Measurements from ENCODE around the gene BAHCC1.

Gene BAHCC1

DNA sequence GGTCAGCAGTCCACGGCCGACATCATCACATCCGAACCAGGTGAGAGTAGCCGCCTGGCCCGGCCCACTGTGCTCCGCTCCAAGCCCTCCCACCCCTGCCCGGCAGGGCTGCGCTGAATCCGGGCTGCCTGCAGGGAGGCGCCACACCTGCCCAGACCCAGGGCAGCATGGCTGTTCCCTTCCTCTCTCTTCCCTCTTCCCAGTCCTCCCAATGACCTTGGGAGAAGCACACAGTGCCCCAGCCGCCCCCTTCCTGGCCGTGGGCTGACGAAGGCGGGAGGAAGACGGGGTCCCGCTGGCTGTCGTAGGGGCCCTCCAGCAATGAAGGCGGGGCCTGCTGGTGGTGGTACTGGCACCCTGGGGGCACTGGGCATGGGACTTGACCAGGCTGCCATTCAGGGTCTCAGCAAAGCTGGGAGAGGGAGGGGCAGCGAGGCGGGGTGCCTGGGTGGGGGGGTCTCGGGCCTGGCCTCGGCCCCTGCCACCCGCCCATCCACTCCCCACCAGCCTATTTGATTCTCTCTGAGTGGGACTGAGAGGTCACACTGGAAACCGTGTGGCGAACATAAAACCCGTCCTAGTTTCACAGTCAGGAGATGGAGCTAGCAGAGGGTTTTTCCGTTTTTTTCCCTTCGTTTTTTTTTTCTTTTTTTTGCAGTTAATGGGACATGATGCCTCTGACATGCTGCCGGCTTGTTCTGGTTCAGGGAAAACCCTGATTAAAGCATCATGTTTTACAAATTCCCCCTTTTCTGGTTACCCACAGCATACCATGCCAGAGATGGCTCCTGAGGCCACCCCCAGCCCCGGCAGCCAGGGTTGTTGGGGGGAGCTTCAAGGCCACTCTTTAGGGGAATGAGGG is 50.6 kb downstream of the BAHCC1 start:
- DNase-seq: no peak

DNA sequence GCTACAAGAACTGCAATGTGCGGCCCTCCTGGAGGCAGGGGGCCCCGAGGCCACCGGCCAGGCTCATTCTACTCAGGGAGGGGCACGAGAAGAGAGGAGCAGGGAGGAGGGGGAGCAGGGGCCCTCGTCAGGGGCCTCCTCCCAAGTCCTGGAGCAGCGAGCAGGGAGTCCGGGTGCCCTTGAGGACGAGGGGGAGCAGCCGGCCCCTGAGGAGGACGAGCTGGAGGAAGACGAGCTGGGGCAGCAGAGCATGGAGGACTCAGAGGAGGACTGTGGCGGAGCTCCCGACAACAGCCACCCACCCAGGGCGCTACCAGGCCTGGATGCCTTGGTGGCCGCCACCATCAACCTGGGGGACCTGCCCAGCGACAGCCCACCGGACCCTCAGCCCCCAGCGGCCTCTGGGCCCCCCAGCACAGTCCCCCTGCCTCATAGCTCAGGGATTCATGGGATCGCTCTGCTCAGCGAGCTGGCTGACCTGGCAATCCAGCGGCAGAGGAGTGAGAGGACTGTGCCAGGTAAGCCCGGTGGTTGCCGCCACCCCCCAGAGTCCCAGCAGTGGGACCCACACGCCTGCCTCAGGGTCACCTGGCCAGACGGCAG is 52.2 kb downstream of the BAHCC1 start:
- no peak for DNase-seq

DNA sequence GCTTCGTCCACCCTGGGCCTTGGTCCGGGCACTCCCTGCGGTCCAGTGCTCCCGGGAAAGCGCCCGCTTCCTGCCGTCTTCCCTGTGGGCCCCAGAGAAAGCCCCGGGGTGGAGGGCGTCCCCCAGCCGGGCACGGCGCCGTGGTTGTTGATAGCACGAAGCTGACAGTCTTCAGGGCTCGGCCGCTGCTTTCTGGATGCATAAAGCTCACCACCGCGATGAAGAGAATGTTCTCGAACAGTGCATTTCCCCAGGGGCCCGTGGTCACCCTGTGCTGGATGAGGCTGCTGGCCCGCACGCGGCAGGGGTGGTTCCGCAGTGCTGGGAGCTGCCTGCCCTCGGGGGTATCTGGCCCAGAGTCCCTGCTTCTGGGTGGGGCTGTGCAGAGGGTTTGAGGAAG is 53.2 kb downstream of the BAHCC1 start:
- DNase-seq: no peak

DNA sequence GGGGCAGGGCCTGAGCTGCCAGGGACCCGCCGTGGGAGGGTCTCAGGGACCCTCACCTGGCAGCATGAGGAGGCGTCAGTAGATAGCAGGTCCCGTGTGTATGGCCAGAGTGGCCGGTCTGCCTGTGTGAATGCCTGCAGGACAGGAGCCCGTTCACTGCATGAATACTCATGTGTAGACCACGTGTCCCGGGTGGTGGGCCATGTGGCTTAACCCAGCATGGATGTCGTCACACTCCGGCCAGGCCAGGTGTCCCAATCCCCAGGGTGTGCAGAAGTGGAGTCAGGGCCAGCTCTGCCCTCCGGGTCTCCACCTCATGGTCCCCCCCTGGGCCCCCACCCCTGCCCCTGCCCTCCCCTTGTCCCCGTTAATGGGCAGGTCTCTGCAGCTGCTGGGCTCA is 53.7 kb downstream of the BAHCC1 start:
- no peak for DNase-seq

DNA sequence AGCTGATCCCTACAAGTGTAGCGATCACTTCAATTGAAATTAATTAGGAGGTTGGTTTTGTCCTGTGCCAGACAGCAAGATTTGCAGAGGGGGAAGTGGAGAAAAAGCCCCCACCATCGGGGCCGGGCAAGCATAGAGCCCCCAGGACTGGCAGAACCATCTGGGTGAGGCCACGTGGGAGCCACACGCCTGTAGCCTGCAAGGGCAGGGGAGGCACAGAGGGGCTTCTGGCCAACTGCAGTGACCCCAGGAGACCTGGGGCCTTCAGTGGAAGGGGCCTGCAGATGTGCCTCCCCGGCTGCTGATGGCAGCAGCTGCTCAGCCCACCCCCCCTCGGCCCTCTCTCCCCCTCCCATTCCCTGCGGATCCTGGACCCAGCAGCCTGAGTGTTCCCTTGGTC is 54.1 kb downstream of the BAHCC1 start:
- no peak for DNase-seq

DNA sequence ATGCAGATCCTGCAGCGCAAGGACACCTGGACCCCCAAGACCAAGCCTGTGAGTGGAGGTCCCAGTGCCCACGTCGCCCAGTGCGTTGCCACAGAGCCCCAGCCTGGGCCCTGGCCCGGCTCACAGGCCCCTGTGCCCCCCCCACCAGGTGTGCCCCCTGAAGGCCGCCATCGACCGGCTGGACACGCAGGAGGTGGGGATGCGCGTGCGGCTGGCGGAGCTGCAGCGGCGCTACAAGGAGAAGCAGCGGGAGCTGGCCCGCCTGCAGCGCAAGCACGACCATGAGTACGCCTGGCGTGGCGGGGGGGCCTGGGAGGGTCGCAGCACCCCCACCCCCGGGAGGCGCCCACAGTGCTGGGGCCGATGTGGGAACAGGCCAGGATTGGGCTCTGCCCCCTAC is 56.6 kb downstream of the BAHCC1 start:
- no peak for DNase-seq

DNA sequence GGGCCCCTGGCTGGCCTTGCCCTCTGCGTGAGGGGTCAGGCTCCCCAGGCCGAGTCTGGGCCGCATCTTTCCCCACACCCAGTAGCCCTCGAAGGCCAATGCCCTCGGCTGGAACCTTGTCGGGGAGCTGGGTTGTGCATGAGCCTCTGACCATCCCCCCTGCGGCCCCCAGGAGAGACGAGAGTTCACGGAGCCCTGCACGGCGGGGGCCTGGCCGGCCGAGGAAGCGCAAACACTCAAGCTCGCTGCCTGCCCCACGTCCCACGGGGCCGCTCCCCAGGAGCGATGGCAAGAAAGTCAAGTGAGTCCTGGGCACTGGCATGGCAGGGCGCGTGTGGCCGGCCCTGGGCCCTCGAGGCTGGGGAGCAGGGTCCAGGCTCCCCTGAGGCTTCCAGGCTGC is 57.3 kb downstream of the BAHCC1 start:
- DNase-seq: no peak

DNA sequence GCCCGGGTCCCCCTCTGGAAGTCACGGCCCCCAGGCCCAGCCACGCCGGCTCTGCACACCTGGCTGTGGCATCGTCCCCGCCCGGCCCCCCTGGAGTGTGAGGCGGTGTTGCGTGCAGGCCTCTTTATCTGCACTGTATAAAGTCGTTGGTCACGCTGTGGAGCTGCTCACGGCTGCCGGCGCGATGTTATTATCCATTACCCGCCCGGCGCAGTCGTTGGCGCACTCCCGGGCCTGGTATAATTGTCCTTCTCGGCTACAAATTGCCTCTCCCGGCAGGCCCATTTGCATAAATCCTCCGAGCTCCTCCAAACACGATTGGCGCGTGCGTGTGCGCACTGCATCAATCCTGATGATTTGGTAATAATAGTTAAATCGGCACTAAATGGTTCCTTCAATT is 57.8 kb downstream of the BAHCC1 start:
- no peak for DNase-seq

DNA sequence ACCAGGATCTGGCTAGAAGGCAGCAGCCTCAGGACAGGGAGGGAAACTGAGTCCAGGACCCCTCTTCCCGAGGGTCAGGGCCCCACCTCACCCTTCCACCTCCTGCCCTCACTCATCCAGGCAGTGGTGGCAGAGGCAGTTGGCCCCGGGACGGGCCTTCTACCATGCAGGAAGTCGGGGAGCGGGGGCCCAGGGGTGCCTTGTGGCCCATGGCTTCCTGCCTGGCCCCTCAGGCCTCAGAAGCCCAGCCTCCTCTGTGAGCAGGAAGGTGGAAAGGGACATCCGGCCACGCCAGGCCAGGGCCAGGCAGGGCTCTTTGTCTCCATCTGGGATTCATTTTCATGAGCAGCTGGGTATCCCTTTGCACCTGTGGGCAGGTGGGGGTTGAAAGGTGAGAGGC is 58.5 kb downstream of the BAHCC1 start:
- DNase-seq: no peak

DNA sequence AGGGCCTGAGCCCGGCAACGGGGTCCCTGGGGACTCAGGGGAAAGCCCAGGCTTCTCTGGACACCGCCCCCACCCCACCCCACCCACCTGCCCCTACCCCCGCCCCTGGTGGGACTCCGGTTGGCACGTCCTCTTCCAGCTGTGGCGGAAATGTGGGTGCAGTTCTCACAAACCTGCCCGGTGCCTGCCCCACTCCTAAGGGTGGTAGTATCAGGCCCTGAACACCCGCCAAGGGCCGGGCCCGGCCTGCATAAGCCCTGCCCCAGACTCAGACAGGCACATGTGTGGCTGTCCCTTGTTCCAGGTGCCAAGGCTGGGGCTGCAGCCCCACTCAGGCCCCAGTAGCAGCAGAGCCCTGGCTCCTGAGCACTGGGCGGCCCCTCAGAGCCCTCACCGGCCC is 59.2 kb downstream of the BAHCC1 start:
- DNase-seq: no peak

DNA sequence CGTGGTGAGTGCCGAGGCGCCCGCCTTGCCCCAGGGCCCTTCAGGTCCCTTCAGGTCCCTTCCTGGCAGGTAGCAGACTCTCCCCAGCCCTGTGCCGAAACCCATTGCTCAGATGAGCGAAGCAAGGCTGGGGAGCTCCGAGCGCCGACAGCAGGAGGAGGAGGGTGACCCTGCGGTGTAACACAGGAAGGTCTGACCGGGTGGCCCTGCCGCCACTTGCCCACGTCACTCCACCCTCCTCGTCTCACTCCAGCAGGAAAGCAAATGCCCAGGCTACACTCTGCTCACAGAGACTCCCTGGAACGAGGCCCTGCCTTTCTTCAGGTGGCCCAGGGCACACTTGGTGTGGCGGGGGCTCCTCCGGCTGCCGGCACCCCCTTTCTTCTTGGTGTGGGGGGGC is 60.1 kb downstream of the BAHCC1 start:
- DNase-seq: no peak

DNA sequence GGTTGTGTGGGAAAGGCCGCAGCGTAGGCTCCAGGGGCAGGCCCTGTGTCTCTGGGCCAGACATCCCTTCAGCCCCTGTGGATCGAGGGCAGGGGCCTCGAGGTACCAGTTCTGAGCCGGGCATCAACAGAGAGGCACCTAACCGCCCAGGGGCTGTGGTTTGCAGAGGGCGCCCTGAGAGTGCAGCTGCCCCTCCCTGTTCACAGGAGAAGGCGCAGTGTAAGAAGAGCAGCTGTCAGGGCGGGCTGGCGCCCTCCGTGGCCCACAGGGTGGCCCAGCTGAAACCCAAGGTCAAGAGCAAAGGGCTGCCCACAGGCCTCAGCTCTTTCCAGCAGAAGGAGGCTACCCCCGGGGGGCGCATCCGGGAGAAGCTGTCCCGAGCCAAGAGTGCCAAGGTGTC is 60.8 kb downstream of the BAHCC1 start:
- no peak for DNase-seq

DNA sequence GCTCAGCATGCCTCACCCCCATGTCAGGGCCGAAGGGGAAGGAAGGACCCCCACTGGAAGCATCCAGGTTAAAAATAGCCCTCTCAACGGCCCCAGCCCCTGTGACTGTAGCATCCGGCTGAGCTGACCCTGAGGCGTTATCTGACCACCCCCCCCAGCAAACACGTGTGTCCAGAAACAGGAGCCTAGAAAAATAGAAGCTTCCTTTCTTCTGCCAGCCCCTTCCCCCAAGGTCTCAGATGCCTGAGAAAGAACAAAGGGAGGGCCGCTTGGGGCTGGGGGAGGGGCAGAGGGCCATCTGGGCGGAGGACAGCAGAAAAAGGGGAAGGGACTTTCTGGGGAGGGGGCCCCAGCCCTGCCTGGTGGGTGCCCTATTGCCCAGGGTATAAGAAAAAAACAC is 61.5 kb downstream of the BAHCC1 start:
- no peak for DNase-seq

DNA sequence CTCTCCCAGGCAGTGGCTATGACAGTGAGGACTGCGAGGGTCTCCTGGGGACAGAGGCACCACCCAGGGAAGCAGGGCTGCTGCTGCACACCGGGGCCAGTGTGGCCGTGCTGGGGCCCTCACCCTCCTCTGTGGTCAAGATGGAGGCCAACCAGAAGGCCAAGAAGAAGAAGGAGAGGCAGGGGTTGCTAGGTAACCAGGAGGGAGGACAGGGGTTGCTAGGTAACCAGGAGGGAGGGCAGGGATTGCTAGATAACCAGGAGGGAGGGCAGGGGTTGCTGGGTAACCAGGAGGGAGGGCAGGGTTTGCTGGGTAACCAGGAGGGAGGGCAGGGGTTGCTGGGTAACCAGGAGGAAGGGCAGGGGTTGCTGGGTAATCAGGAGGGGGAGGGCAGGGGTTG is 62.1 kb downstream of the BAHCC1 start:
- no peak for DNase-seq

DNA sequence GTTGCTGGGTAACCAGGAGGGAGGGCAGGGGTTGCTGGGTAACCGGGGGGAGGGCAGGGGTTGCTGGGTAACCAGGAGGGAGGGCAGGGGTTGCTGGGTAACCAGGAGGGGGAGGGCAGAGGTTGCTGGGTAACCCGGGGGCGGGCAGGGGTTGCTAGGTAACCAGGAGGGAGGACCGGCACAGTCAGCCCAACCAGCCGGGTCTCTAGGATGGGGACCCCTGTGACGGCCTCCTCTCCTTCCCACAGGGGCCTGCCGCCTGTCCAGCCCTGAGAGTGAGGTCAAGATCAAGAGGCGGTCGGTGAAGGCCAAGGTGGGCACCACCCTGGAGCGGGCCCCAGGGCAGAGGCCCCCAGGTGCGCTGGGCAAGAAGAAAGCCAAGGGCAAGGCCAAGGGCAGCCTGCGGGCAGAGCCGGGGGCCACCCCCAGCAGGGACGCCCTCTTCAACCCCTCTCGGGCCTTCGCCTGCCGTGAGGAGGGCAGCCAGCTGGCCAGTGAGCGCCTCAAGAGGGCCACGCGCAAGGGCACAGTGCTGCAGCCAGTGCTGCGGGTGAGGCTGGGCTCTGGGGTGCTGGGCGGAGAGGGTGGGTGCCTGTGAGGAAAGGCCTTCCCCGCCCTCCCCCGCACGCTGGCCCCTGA is 62.8 kb downstream of the BAHCC1 start:
- DNase-seq: no peak

DNA sequence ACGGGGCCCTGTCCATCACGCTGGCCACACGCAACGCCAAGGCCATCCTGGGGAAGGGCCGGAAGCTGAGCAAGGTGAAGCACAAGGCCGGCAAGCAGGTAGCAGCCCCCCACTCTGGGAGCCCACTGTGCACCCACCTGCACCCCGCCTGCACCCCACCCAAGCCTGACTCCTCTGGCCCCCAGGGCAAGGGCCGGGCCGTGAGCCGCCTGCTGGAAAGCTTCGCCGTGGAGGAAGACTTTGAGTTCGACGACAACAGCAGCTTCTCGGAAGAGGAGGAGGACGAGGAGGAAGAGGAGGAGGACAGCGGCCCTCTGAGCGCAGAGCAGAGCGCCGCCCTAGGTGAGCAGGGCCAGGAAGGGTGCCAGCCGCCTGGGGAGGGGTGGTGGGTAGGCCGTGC is 63.4 kb downstream of the BAHCC1 start:
- no peak for DNase-seq

DNA sequence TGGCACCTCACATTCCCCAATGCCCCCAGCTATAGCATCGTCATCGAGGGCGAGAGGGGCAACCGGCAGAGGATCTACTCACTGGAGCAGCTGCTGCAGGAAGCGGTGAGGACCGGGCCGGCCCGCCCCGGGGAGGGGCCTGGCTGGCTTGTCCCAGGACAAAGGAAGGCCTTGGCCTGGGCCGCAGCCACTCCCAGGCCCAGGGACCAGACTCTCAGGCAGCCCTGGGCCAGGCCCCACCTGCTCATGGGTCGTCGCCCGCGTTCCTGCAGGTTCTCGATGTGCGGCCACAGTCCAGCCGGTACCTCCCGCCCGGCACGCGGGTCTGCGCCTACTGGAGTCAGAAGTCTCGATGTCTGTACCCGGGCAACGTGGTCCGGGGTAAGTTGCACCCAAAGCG is 64.0 kb downstream of the BAHCC1 start:
- DNase-seq: no peak

DNA sequence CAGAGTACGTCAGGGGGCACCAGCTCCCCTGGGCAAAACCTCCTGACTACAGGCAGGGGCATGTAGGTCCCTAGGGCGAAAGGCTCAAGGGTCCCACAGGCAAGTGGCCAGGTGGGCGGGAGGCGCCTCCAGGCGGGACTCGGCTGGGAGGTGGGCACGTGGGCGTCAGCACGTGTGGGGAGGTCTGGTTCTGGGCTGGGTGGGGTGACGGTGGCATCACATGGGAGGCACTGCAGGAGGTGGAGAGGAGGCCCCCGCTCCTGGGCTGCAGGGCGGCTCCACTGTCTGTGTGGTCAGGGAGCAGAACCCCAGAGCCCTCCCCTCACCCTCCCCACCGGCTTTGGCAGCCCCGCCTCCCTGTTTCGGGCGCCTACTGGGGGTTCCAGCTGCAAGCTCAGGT is 64.6 kb downstream of the BAHCC1 start:
- DNase-seq: no peak

DNA sequence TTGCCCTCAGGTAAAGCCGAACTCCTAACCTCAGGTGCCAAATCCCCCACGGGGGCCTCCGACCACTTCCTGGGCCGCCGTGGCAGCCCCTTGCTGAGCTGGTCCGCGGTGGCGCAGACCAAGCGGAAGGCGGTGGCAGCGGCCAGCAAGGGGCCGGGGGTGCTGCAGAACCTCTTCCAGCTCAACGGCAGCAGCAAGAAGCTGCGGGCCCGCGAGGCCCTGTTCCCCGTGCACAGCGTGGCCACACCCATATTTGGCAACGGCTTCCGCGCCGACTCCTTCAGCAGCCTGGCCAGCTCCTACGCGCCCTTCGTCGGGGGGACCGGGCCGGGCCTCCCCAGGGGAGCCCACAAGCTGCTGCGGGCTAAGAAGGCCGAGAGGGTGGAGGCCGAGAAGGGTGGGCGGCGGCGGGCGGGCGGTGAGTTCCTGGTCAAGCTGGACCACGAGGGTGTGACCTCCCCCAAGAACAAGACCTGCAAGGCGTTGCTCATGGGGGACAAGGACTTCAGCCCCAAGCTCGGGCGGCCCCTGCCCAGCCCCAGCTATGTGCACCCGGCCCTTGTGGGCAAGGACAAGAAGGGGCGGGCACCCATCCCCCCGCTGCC is 65.7 kb downstream of the BAHCC1 start:
- no peak for DNase-seq

DNA sequence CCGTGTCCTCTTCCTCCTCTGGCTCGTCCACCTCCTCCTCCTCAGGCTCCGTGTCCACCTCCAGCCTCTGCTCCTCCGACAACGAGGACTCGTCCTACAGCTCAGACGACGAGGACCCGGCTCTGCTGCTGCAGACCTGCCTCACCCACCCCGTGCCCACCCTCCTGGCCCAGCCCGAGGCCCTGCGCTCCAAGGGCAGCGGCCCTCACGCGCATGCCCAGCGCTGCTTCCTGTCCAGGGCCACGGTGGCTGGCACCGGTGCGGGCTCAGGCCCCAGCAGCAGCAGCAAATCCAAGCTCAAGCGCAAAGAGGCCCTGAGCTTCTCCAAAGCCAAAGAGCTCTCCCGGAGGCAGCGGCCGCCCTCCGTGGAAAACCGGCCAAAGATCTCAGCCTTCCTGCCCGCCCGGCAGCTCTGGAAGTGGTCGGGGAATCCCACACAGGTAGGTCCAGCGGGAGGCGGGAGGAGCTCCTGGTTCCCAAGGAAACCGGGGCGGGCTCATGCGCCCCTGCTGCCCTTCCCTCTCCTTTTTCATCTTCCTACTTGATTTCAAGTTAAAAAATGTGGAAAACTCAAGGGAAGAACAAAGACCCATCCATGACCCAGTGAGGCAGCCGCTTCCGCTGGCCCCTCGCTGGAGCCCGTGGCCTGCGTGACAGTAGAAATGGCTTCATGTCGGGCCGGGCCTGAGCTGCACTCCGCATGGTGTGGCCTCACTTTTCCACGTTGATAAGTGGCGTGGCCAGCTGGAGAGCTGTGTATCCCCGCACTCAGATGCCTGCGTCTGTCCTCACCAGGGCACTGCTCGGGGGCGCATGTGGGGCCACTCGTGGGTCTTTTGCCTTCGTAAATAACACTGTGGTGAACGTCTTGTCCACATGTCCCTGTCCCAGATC is 66.6 kb downstream of the BAHCC1 start:
- DNase-seq: no peak

DNA sequence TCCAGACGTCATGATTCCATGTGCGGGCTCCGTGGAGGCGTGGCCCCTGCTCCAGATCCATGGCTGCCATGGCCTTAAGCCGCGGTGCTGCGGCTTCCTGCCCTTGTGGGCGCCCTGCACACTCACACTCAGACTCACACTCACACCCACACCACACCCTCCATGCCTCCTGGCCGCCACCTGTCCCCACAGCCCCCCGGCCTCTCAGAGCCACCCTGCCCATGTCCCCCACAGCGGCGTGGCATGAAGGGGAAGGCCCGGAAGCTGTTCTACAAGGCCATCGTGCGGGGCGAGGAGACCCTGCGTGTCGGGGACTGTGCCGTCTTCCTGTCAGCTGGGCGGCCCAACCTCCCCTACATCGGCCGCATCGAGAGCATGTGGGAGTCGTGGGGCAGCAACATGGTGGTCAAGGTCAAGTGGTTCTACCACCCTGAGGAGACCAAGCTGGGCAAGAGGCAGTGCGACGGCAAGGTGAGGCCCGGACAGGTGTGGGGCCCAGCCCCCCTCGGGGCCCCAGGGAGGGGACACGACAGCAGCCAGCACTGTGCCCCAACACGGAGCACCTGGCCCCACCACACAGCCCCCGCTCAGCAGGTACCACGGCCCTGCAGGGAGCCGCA is 67.4 kb downstream of the BAHCC1 start:
- no peak for DNase-seq

DNA sequence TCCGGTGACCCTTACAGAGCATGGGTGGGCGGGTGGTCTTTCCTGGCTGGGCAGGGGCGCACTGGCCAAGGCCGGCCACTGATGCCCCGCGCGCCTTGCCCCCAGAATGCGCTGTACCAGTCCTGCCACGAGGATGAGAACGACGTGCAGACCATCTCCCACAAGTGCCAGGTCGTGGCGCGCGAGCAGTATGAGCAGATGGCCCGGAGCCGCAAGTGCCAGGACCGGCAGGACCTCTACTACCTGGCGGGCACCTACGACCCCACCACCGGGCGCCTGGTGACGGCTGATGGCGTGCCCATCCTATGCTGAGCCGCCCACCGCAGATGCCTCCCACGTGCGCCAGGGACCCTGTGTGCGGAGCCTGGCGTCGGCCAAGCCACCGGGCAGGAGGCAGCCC is 68.2 kb downstream of the BAHCC1 start:
- DNase-seq: no peak
